HG02981 (cell line): ENCODE results near the gene MAP6D1.

Source experiments
- ATAC-seq: cut with Tn5 transposase; IDR thresholded peaks from one replicate; pipeline ENCODE4 v1.9.1; 2021; ENCODE audit warnings: mild to moderate bottlenecking, moderate library complexity; ENCODE audit not compliant: unreplicated experiment

MAP6D1 gene

DNA sequence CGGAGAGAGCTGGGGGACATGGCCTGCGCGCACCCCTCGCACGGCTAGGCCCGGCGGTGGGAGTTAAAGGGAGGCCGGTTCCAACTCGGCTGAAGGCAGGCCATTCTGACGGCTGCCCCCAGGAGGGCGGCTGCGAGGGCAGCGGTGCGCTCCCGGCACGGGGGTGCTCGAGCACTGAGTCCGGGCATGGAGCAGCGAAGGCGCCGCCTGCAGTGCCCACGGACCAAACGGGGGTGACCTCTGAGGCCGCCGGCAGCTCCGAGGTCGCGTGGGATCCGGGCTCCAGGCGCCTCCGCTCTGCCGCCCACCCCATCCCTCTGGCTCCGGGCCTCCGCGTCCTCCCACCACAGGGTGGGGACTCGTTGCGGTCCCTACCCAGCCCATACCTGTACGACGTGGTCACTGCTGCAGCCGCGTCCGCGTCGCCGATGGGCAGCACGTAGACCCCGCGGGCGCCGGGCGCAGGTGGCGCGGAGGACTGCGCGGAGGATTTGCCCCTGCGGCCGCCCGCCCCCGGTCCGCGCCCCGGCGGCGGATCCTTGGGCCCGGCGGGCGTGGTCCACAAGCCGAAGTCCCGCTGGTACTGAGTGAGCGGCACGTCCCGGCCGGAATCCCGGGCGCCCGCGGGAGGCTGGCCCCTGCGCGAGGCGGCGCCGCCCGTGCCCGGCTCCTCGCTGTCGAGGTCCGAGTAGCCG lies 469 bp downstream of the MAP6D1 start:
- ATAC-seq = peak; percentile 30

DNA sequence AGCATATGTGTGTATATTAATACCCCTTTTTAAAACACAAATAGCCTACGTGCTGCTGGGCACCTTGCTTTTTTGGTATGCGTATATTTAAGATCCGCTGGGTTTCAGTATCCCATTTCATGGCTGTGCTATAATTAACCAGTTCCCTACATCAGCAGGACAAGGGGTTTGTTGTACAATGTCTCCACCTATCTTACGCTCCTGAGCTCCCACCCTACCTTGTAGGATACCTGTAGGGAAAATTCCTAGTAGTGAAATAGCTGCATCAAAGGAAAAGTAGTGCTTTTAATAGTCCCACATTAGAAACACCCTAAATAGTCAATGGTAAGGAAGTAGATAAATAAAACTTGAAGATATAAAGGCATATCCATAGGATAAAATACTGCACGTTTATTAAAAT lies 1.4 kb downstream of the MAP6D1 start:
- no peak for ATAC-seq

DNA sequence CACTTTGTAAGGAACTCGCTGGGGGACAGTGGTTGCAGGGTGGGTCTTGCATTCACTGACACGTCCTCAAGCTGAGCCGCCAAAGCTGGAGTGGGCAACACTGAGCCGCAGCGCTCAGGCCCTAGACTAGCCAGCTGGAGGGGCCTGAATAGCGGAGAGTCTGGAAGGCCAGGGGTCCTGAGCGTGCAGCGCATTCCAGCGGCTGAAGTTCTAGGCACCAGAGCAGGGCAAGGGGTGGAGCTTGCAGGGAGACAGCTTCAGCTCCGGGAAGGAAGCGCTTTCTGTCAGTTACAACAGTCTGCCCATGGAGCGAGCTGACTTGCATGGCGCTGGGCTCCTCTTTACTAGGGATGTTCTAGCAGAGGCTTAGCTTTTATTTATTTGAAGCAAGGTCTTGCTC lies 2.7 kb downstream of the MAP6D1 start:
- no peak for ATAC-seq

DNA sequence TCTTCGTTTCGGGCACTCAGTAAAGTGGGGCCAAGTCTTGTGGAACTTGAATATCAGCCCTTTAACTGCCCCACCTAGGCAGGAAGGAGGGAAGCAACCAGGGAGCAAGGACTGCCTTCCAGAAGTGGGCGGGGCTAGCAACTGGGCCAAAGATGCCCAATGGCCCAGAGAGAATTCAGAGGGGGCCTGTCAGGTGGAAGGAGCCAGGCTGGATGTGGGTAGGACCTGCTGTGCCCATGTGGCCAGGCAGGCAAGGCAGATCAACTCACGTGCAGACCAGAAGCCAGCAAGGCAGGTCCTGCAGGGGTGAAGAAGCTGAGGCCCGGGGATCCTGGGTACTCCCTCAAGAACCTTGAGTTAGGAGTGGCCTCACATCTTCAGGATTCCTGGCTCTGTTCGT lies 5.5 kb downstream of the MAP6D1 start:
- ATAC-seq = no peak

DNA sequence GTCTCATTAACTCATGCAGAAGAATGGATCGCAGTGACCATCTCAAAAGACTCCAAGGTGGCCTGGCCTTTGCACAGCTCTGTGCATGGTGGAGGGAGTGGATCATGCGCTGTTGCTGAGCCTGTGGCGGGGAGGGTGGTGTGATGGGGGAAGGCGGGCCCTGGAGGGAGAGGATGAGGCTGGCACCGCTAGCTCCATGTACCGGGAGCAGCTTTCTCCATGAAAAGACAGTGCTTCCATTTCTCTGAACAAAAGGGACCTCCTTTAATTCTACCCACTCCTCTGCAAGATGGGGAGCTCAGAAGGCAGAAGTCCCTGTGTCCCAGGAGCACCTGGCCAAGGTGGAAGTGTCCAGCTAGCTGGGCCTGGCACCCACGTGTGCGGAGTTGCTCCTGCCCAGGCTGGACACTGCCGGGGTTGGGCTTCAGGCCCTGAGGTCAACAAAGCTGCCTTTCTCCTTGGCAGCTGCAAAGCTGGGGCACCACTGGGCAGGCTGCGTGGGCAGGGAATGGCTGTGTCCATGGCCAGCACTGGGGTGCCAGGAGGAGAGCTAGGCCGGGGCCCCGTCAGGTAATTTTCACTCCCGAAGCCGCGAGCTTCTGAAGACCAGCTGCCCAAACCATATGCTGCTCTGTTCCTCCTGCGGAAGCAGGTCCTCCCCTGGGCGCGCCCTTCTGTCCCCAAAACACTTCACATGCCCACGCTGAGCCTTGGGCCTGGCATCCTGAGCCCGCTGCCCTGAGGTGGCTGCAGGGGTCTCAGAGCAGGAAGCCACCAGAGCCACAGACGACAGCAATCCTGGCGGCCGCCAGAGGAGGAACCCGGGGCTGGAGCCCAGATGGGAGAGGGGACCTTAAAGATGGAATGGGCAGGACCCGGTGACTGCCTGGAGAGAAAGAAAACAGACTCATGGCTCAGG lies 6.4 kb downstream of the MAP6D1 start:
- ATAC-seq = no peak

DNA sequence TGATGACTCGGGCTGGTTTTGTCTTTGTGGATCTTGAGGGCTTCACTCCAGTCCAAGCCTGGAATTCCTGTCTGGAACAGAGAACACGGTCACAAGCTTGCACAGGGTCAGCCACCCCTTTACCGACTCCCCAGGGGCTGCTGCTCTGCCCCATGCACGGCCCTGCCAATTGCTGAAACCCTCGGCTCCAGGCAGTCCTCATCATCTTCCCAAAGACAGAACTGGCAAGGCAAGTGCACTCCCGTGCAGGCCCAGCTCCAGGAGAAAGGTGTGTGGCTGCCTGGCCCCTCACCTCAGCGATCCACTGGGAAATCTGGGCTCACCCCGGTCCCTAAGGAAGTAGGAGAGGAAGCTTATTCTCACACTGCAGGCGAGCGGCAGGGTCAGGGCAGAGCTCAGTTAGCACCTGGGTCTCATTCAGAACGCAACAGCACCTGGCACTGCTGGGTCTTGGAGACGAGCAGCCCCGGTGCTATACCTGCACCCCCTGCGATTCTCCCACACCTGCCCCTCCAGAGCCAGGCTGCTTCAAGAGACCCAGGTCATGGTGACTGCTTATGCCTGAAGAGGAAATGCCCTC lies 7.2 kb downstream of the MAP6D1 start:
- ATAC-seq = no peak

DNA sequence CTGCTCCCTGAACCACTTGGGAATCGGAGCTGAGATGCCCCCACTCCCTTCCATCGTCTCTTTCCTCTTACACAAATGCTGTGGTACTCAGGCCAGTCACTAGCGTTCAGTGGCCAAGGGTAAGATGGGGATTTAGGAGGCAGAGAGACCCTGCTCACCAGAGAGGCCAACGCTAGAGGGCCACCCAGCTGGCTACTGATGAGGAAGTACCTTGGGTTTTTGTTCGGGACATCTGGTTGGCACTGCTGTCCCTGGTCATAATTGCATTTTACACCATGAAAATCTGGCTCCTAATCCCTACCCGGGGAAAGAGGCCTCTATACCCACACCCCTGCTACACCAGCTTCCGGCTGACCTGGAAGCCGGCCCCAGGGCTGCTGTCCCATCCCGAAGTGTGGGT lies 7.7 kb downstream of the MAP6D1 start:
- ATAC-seq = no peak

DNA sequence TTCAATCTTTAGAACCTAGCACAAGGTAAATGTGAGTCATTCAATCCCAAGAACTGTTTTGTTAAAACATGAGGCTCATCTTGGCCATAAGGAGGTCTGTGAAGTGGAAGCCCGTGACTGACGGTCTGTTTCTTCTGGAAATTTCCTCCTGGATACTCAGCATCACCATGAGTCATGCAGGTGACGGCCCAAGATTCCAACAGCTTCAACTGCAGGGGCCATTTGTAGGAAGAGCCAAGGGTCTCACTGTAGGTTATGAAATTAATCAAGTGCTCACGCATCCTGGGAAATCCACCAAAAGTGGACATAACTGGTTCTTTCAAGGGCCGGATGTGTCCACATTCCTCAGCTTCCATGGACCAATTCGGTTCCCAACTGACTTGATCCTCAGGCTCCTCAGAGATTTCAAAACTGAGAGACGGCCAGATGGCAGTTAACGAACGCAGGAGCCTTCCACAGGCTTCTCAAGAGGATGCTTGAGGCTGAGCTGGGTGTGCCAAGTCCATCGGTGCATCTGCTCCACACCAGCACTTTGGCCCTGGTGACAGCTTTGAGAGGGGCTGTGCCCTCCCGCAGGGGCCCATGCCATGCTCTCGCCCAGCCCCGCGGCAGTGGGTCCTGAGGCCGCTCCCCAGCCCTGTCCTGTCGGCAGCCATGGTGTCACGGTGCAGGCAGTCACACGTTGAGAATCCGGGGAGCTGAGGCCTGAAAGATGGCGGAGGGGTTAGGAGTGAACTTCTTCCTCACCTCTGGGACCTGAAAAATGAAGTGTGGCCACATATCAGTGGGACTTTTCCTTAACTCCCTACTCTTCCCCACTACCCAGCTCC lies 8.5 kb downstream of the MAP6D1 start:
- ATAC-seq = no peak

DNA sequence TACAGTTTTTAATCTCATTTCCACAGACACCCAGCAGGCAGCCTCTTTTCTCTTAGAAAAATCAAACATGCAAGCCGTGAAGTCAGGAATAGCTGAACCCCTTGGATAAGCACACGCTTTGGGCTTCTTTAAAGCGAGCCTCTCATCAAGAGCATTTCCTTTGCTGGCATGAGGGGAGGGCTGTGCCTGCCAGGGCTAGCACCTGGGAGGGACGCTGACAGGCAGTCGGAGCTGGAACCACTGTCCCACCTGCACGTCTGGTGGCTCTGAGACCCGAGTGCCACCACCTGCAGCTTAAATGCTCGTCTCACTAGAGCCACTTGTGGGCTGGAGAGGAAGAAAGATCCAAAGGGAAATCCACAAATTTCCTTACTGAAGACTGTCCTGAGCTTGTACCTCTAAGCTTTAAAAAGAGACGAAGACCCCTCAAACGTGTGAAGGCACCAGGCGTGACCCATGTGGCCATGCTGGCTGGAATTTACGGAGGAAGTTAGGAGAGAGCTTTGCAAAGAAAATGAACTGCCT lies 9.4 kb downstream of the MAP6D1 start:
- no peak for ATAC-seq

DNA sequence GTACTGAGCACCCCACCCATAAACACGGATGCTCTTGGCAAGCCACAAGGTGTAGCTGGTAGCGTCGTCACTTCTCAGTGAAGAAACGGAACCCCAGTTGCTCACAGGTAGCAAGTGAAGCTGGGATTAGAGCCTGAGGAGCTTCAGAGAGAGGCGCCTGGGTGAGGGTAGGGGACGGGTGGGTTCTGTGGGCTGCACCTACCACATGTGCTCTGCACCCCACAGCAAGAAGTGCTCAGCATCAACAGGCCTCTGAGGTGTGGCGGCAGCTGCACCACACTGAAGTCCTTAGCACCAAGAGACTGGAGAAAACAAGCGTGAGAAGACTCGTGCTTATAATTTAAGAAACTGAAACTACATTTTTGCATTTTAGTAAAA lies 9.8 kb downstream of the MAP6D1 start:
- ATAC-seq = no peak

DNA sequence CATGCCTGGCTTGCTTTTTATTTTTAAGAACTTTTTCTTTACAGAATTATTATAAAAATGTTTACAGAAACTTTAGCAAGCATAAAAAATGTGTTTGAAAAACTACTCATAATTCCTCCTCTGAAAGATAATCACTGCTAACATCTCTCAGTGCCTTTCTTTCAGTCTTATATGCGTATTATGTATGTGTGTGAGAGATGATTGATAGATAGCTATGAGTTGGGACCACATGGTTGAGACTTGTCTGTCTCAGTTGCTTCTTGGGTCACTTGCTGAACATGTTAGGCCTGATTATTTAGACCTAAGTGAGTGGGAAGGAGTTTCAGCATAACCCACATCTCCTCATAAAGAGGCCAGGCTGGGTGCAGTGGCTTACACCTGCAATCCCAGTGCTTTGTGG lies 11.1 kb downstream of the MAP6D1 start:
- ATAC-seq = no peak

DNA sequence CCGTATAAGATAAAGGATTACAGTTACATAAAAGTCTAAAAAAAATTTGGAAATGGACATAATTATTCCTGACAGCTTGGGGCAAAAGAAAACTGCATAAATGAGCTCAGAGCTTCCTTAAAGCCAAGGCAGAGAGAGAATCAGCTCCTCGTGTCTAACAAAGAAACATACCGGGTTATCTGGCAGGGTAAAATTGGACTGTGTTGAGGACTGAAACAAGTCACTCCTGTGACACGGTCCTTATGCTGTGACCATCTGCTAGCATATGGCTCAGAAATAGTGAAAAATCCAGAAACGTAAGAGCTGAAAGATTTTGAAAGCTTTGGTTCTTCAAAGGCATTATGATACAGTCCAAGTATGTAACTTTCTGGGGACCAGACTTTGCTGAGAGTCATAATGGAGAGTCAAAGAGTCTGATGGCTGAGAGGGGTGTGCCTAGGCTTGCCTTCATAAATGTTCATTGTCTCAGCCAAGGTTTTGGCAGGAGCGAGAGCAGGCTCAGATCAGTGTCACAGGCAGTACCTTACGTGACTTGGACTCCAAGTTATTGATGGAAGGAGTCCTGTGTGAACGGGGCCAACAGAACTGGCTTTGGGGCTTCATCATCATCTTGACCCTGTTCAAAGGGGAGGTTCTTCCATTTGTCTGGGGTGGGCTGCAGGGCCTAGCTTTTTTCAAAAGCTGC lies 12.5 kb downstream of the MAP6D1 start:
- ATAC-seq = no peak

DNA sequence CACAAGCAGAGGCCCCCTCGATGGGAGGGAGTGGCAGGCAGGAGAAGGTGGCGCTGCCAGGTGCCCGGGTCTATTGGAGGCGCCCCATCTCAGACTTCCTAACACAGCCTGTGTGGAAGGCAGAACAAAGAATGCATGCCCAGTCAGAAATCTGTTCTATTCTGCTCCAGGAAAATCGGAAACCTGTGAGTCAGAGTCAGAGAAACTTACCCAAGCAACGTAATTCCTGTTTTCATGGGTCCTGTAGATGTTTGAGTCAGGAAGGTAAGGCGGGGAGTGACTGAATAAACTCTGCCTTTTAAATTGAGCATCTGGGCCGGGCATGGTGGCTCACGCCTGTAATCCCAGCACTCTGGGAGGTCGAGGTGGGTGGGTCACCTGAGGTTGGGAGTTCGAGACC lies 13.7 kb downstream of the MAP6D1 start:
- no peak for ATAC-seq

DNA sequence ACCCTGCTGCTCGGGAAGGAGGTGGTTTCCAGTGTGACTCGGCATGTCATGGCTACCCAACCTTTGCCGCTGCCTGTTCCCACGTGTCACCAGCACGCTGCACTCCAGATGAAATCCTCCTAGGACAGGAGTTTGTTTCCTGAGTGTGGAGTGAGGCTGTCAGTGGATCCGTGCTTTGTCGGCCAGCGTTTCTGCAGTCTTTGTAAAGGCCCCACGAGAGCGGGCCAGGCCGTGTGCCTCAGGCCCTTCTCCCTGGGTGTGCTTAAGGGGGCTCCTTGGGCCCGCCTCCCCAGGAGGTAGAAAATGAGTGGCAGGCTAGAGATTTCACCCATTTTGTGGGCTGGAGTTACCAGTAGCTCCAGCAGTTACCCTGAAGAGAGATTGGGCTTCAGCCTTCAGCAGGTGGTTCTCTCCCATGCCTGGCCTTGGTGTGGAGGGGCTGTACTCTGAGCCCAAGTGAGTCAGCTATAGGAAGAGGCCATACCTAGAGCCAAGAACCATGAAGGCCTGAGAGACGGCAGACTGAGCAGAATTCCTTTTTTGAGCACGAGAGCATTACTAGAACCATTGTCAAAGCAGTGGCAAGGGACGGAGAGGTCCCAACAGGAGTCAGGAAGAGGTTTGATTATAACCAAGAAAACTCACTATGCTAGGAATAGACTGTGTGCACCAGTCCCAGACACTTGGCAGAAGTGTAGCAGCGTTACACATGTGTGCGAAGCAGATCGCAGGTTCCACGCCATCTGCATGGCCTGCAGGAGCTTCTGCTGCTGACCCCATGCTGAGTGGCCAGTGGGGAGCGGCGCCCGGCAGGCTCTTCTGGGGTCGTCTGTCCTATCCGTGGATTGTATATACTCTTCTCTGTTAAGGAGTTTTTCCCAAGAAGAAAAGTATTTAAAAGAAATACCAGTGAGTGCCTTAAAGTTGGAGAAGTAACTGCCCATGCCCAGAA lies 14.5 kb downstream of the MAP6D1 start:
- no peak for ATAC-seq

DNA sequence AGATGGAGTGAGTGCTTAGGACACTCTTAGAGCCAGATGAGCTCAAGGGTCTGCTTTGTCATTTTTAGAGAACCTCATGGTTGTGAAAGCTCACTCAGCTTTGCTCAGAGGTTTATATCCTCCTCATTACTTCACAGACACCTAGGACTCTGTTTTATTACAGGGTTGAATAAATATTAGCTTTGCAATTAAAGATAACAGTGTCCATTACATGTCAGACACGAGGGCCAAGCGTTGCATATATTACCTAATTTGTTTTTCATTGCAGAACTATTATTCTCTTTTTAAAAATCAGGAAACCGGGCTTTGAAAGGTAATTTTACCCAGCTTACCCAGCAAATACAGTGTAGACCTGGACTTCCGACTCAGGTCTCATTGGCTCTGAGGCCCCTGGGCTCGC lies 16.1 kb downstream of the MAP6D1 start:
- no peak for ATAC-seq

DNA sequence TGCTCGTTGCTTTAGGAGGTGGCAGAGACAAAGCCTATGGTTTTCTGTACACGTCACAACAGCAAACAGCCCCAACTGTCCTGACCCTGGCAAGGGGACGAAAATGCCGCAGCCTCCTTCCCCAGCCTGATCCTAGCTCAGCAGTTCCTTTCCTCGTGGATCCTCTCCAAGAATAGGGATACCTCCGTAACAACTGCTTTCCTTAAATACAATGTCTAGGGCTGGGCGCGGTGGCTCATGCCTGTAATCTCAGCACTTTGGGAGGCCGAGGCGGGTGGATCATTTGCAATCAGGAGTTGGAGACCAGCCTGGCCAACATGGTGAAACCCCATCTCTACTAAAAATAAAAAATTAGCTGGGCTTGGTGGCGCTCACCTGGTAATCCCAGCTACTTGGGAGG lies 17.0 kb downstream of the MAP6D1 start:
- ATAC-seq = no peak

DNA sequence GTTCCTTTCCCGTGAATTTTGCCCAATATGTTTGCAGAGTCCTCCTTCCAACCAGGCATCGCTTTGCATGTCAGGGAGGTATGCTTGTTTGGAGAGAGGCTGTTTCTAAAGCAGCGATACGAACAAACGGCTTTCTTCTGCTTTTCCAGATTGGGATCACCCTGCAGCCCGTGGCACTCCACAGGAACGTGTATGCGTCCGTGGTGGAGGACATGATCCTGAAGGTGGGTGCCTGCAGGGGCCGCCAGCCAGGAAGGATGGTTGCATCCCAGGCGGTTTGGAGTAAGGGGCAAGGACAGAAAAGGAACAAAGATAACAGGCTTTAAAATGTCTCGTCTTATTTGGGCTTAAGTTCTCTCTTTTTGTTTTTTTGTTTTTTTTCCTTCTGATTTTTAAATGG lies 17.5 kb downstream of the MAP6D1 start:
- no peak for ATAC-seq

DNA sequence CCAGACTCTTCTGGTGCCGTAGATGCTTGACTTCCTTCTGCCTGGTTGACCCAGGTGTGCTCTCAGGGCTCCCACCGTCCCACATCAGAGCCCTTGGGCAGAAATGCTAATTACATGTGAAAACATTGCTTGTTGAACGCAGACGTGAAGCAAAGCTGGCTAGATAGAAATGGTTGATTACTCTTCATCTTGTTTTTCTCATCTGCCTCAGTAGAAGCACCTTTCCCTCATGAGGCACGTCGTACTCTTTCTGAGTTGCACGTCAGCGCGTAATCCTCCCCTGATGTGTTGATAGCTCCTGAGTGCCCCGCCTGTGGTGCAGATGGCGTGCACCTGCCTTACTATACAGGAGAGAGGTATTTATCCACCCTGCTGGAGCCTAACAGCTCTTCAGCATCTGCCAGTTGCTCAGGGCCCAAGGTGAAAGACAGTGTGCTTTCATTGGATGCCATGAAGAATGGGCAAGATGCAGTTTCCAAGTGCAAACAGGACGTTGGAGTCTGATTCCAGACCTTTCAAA lies 18.1 kb downstream of the MAP6D1 start:
- no peak for ATAC-seq

DNA sequence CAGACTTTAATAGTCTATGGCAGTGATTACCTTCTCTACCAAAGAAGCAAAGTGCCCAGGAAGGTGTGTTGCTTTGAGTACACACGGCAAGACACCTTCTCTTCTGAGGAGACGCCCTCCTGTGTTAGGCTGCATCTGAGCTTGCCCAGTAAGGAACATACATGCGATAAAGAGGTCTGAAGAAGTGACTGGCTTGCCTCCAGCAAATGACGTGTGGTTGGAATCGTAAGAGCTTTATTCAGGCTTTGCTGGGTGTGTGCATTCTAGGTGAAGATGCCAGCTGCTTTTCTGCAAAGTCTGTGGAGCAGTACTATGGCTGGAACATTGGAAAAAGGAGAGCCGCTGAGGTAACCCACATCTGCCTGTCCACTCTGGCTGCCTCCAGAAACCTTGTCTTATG lies 22.4 kb downstream of the MAP6D1 start:
- ATAC-seq = no peak
